Osteocyte (in vitro differentiated cells): ENCODE measurements around the gene HDAC3. TPM values are rescaled to one million over a fixed set of nuclear protein-coding genes. Genes with fewer than 3 reads are reported as not detected.

Source experiments
- DNase-seq: peaks from one replicate; pipeline ENCODE4 v3.0.0; 2021; ENCODE audit warnings: mixed read lengths; ENCODE audit not compliant: unreplicated experiment; ENCODE audit errors: extremely low spot score
- H3K27ac Mint-ChIP-seq: one replicate; pipeline ENCODE4 v1.8.0; 2021; ENCODE audit warnings: mild to moderate bottlenecking, mixed read lengths; ENCODE audit not compliant: unreplicated experiment
- H3K27me3 Mint-ChIP-seq: one replicate; pipeline ENCODE4 v1.8.0; 2021; ENCODE audit warnings: mixed read lengths; ENCODE audit not compliant: unreplicated experiment
- H3K36me3 Mint-ChIP-seq: one replicate; pipeline ENCODE4 v1.8.0; 2021; ENCODE audit warnings: mixed read lengths; ENCODE audit not compliant: unreplicated experiment
- H3K4me1 Mint-ChIP-seq: one replicate; pipeline ENCODE4 v1.8.0; 2021; ENCODE audit warnings: mixed read lengths; ENCODE audit not compliant: unreplicated experiment
- H3K4me3 Mint-ChIP-seq: one replicate; pipeline ENCODE4 v1.8.0; 2021; ENCODE audit warnings: mild to moderate bottlenecking, moderate library complexity, mixed read lengths; ENCODE audit not compliant: unreplicated experiment
- H3K9me3 Mint-ChIP-seq: one replicate; pipeline ENCODE4 v1.8.0; 2021; ENCODE audit warnings: mixed read lengths; ENCODE audit not compliant: unreplicated experiment
- total RNA-seq: library from RNA; stranded (reverse); gene quantifications from 2 replicates; pipeline ENCODE4 v1.2.1, GENCODE V29; 2021
- TF ChIP-seq, protein P1 (sequence below): fragments of 200-600 bp; sonication (generic); IDR thresholded peaks from 2 replicates; pipeline ENCODE4 v1.5.0; 2021; ENCODE audit warnings: antibody characterized with exemption, mild to moderate bottlenecking, moderate library complexity

HDAC3 gene
- total RNA-seq, 1 donor from 2014 or later = 67.9 TPM

- DNase-seq = no peak
- Mint-ChIP-seq H3K4me3 (no peak overlapping the region), H3K4me1 (peaks cover 29% of the 10 kb centered on the region), H3K36me3 (peaks cover 3% of the 10 kb centered on the region), H3K27ac (peak overlapping the region; percentile 81), H3K27me3 (no peaks in the 10 kb centered on the region), H3K9me3 (no peaks in the 10 kb centered on the region)
- TF ChIP-seq, protein P1, sequence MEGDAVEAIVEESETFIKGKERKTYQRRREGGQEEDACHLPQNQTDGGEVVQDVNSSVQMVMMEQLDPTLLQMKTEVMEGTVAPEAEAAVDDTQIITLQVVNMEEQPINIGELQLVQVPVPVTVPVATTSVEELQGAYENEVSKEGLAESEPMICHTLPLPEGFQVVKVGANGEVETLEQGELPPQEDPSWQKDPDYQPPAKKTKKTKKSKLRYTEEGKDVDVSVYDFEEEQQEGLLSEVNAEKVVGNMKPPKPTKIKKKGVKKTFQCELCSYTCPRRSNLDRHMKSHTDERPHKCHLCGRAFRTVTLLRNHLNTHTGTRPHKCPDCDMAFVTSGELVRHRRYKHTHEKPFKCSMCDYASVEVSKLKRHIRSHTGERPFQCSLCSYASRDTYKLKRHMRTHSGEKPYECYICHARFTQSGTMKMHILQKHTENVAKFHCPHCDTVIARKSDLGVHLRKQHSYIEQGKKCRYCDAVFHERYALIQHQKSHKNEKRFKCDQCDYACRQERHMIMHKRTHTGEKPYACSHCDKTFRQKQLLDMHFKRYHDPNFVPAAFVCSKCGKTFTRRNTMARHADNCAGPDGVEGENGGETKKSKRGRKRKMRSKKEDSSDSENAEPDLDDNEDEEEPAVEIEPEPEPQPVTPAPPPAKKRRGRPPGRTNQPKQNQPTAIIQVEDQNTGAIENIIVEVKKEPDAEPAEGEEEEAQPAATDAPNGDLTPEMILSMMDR = no peak
Observed at GRCh38 chr5:141605523-141606277, 30.9 kb downstream of the HDAC3 start.

DNA sequence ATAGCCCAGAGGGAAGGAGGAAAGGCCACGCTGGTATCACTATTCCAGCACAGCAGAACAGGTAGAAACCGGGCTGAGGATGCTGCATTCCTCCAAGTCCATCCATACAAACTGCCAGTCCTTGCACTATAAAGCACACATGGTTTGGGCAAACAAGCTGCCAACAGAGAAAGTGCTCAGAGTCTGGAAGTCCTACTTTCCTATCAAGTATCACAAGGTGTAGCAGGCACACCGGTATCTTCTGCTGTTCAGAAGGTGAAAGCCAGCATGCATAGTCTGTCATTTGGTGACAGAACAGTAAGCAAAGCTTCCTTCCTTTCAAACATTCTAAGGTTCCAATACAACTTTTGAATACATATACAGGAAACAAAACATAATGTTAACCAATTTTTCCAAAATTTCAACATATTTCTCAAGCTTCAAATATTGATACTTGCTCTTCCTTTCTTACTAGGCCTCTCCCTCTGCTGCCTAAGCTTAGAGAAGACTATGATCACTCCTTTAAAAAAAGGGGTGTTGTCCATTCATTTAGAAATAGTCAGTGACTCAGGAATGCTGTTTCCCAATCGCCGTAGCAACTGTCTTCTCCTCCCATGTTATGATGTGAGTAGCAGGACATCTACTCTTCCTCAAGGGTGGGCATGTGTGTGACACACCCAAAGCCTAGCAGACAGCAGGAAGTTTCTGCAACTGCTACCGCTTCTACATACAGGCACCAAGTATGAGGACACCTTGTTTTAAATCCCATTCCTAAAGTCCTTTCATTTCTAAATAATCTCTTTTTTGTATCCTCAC is 32.5 kb downstream of the HDAC3 start:
- H3K4me3 Mint-ChIP-seq = no peak overlapping the region
- DNase-seq = no peak

DNA sequence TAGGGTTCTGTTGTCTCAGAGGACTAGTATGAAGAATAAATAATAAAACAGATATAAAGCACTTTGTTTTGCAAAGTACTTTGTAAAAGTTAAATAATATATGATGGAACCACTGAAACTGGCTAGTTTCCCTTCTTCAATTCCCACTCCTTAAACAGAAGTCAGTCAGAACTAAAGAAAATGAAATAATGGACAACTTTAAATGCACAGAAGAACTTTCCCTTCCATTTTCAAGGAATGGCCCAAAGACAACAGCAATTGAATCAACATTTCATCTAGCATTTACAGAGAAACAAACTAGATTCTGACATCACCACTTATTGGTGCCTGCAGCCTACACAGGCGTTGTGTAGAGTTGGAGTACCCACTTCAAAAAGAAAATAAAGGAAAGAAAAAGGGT is 34.0 kb downstream of the HDAC3 start:
- H3K27me3 Mint-ChIP-seq = no peaks in the 10 kb centered on the region
- no peaks in the 10 kb centered on the region for H3K9me3 Mint-ChIP-seq
- no peaks in the 10 kb centered on the region for H3K36me3 Mint-ChIP-seq
- peak overlapping the region; percentile 51 for H3K27ac Mint-ChIP-seq
- peaks cover 29% of the 10 kb centered on the region for H3K4me1 Mint-ChIP-seq
- DNase-seq = no peak
- TF ChIP-seq, protein P1 = no peak
- no peak overlapping the region for H3K4me3 Mint-ChIP-seq

More for the DNA sequence above, 32.5 kb downstream of the HDAC3 start:
- H3K9me3 Mint-ChIP-seq = no peaks in the 10 kb centered on the region
- peak overlapping the region; percentile 90 for H3K27ac Mint-ChIP-seq
- peaks cover 1% of the 10 kb centered on the region for H3K36me3 Mint-ChIP-seq
- no peaks in the 10 kb centered on the region for H3K27me3 Mint-ChIP-seq
- H3K4me1 Mint-ChIP-seq = peaks cover 29% of the 10 kb centered on the region
- TF ChIP-seq, protein P1 = no peak

GRCh38 chr5:141598391-141599345 is 38.0 kb downstream of the HDAC3 start:
- no peaks in the 10 kb centered on the region for H3K27me3 Mint-ChIP-seq
- TF ChIP-seq, protein P1 = no peak
- no peaks in the 10 kb centered on the region for H3K36me3 Mint-ChIP-seq
- DNase-seq = no peak
- no peaks in the 10 kb centered on the region for H3K9me3 Mint-ChIP-seq
- H3K4me3 Mint-ChIP-seq = no peak overlapping the region
- H3K27ac Mint-ChIP-seq = no peak overlapping the region
- peaks cover 1% of the 10 kb centered on the region for H3K4me1 Mint-ChIP-seq
